H4 (cell line): Measurements from ENCODE around the gene WDR20. TPM values are rescaled to one million over a fixed set of nuclear protein-coding genes. Genes with fewer than 3 reads are reported as not detected.
"Not testable (repeated sequence)": the region's sequence is repeated elsewhere in the genome, so short reads cannot be mapped to it uniquely, and the experiment has no call there.

Source experiments
- DNase-seq: peaks from one replicate; pipeline ENCODE4 v3.0.0-alpha.2; 2015; ENCODE audit warnings: low spot score
- total RNA-seq: library from RNA; depleted of rRNA; stranded (reverse); fragments of >200 nt; shearing (Covaris generic); gene quantifications from 2 replicates; pipeline ENCODE4 v1.2.3, GENCODE V29; 2014; rRNA removed

WDR20 gene
- total RNA-seq, 1 experiment from 2014 or later, result 20.3 TPM

- DNase-seq, result no peak
Measured at GRCh38 chr14:102238766-102239165, 99.1 kb downstream of the WDR20 start.

- DNase-seq, result no peak
Measured at GRCh38 chr14:102239231-102239630, 99.5 kb downstream of the WDR20 start.

- DNase-seq, result not testable (repeated sequence)
Measured at GRCh38 chr14:102240481-102240880, 100.8 kb downstream of the WDR20 start.

- no peak for DNase-seq
Measured at GRCh38 chr14:102241147-102241546, 101.5 kb downstream of the WDR20 start.

- DNase-seq, result not testable (repeated sequence)
Measured at GRCh38 chr14:102243795-102244194, 104.1 kb downstream of the WDR20 start.

- DNase-seq, result no peak
Measured at GRCh38 chr14:102246071-102246470, 106.4 kb downstream of the WDR20 start.

GRCh38 chr14:102248121-102248520 lies 108.4 kb downstream of the WDR20 start:
- no peak for DNase-seq

GRCh38 chr14:102249041-102249440 lies 109.3 kb downstream of the WDR20 start:
- DNase-seq, result peak; percentile 69

- no peak for DNase-seq
Measured at GRCh38 chr14:102249981-102250380, 110.3 kb downstream of the WDR20 start.

- DNase-seq, result no peak
Measured at GRCh38 chr14:102250636-102251035, 110.9 kb downstream of the WDR20 start.

- DNase-seq, result no peak
Measured at GRCh38 chr14:102251161-102251560, 111.5 kb downstream of the WDR20 start.

- DNase-seq, result no peak
Measured at GRCh38 chr14:102252834-102253801, 113.4 kb downstream of the WDR20 start.

GRCh38 chr14:102255401-102256190 lies 115.9 kb downstream of the WDR20 start:
- no peak for DNase-seq

- no peak for DNase-seq
Measured at GRCh38 chr14:102256716-102257115, 117.0 kb downstream of the WDR20 start.

- no peak for DNase-seq
Measured at GRCh38 chr14:102258136-102258535, 118.4 kb downstream of the WDR20 start.

Other genes with a start within 250 kb of the WDR20 start
- 112 and 113 TPM in 2 replicates for gene DYNC1H1, start 175.3 kb upstream of the WDR20 start, total RNA-seq
- gene HSP90AA1, start 52.9 kb upstream of the WDR20 start, total RNA-seq, result 518 and 574 TPM in 2 replicates
- 1.6 and 2.0 TPM in 2 replicates for gene MOK, start 165.3 kb downstream of the WDR20 start, total RNA-seq
- gene ZNF839, start 179.8 kb downstream of the WDR20 start, total RNA-seq, result 2.7 and 5.0 TPM in 2 replicates
- 24.4 and 51.8 TPM in 2 replicates for gene CINP, start 223.0 kb downstream of the WDR20 start, total RNA-seq
- gene TECPR2, start 223.0 kb downstream of the WDR20 start, total RNA-seq, result 3.0 and 3.6 TPM in 2 replicates